Glomerular endothelial cell (primary cell): Measurements from ENCODE around the gene EEPD1. TPM values are rescaled to one million over a fixed set of nuclear protein-coding genes. Genes with fewer than 3 reads are reported as not detected.

Experiments
- DNase-seq: peaks from one replicate; pipeline ENCODE4 v3.0.0-alpha.2; 2011; ENCODE audit warnings: low read depth, low spot score; ENCODE audit errors: extremely low read depth
- total RNA-seq: library from RNA; depleted of rRNA; stranded (reverse); fragments of >200 nt; gene quantifications from 2 replicates; pipeline ENCODE4 v1.2.3, GENCODE V29; 2015

Gene EEPD1
- total RNA-seq, 1 donor from 2014 or later = 6.2 TPM

GRCh38 chr7:36278069-36278619 is 125.1 kb downstream of the EEPD1 start:
- no peak for DNase-seq

DNA sequence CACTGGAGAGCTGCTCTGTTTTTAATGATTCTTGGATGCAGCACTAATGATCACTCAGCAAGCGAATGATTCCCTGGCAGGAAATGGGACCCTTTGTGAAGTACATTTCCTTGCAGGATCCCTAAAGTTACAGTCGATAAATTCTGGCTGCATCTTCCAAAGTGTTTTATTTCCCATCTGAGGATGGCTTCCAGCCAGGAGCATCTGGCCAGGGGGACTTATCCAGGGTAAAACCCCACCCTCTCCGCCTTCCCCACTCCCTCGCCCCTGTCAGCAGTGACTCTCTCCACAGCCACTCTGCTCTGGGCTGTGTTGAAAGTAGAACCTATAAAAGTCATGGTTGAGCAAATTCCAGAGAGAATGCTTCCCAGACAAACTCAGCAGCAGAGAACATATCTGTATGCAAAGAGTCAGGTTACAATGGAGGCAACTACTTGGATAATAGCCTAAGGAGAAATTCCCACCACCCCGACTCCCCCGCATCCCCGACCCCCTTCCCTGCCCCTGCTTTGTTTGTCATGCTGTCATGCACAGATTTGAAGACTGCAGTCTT is 125.6 kb downstream of the EEPD1 start:
- DNase-seq = no peak

GRCh38 chr7:36279200-36279925 is 126.3 kb downstream of the EEPD1 start:
- DNase-seq = no peak

- no peak for DNase-seq
Observed at GRCh38 chr7:36279926-36280315, 126.9 kb downstream of the EEPD1 start.

DNA sequence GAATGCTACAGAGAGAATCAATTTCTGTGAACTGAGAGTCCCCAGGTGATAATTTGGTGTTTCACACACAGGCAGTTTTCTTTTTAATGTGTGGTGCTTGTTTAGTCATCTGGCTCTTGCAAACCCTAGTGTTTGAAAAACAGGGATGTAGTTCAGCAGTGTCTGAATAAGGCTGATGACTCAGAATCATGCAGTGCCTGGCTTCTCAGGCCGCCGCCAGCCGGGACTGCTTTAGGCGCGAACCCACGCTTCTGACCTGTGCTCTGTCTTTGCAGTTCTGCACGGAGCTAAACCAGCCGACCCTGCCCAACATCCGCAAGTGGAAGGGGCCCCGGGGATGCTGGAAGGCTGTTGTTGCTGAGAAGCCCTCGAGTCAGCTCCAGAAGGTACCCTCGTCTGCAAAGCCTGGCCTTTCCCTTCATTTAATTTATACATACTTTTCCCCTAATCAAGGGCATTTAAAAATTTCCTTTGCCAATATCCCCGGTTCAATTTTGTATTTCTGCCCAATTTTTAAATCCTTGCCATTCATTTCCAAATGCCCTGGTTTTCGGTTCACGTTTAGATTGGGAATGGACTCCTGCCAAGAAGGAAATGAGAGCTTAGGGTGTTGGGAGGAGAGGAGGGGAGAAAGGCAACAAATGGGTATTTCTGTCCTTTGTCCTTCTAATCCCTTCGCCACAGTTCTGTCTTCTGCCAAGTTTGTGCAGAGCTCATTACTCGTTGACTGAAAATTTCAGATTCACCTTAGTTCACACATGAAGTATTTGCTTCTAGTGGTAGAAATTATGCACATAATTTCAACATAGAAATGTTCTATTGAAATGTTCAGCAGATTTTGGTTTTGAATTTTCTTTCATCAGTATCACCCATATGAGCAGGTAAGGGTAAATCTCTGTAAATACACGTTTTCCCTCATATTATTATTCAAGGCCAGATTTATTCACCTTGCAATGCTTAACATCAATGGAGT is 128.1 kb downstream of the EEPD1 start:
- DNase-seq = no peak

DNA sequence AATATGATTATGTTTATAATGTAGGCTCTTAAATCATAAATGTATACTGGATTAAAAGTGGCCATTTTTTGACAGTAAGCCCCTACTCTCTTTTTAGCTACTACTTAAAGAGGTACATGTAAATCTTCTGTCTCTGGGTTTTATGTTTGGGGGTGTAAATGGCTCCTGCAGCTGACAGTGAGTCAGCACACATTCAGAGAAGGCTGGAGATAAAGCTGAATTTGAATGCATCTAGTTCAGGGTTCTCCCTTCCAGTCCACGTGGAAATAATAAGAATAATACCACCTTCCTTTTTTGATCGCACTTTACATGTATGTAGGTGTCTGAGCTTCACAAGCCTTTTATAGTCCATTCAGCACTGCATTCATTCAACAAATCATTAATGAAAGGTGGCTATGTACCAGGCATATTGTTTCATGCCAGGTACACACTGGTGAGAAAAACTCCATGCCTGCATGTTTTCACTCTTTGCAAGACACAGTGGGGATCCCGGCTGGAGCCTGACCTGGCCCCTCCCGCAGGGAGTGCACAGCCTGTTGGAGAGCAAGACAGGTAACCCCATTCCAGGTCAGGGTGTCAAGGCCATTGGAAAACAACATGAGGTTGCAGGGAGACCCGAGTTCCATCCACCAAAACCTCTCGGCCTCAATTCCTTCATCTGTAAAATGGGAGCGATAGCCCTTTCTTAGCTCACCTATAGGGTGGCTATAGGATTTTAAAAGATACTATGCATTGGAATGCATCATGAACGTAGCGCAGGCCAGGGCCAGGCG is 129.1 kb downstream of the EEPD1 start:
- no peak for DNase-seq

- no peak for DNase-seq
Observed at GRCh38 chr7:36283181-36283580, 130.1 kb downstream of the EEPD1 start.

- DNase-seq = no peak
Observed at GRCh38 chr7:36283711-36284130, 130.7 kb downstream of the EEPD1 start.

DNA sequence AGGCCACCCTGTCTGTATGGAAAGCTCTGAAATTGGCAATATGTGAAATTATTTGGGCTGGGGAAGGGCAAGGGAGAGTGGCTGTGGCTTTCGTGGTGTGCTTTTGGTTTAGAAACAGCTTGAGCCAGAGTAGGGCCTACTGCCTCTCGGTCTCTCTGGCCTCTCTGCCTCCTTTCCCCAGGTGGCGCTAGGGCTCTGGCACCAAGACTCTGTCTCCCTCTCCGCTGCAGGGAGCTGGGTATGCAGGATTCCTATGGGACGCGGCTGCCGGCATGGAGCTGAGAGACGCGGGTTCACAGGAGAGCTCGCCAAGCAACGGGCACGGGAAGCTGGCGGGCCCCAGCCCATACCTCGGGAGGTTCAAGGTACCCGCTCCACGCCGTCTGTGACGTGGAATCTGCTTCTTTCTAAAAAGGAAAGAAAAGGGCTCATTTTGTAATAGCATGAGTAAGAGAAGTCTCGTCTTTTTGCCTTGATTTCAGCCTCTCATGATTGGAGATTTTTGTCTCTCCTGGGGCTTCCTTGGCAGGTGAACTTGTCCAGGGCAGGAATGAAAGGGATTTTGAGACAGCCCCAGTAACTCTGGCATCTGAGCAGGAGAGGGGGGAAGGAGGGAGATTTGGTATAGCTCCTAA is 131.5 kb downstream of the EEPD1 start:
- DNase-seq = no peak

GRCh38 chr7:36285276-36285675 is 132.2 kb downstream of the EEPD1 start:
- no peak for DNase-seq

- DNase-seq = no peak
Observed at GRCh38 chr7:36286226-36286625, 133.2 kb downstream of the EEPD1 start.

DNA sequence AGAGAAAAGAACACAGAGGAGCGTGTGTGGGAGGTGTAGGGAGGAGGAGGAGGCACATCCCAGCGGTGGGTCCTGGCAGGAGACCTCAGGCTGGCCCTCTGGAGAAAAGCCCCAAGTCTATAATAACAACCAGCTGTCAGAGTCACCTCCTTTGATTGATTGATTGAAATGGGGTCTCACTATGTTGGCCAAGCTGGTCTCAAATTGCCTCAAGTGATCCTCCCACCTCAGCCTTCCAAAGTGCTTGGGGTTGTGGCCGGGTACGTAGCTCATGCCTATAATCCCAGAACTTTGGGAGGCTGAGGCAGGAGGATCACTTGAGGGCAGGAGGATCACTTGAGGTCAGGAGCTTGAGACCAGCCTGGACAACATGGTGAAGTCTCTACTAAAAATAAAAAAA is 133.6 kb downstream of the EEPD1 start:
- no peak for DNase-seq

- DNase-seq = no peak
Observed at GRCh38 chr7:36287371-36288241, 134.6 kb downstream of the EEPD1 start.

DNA sequence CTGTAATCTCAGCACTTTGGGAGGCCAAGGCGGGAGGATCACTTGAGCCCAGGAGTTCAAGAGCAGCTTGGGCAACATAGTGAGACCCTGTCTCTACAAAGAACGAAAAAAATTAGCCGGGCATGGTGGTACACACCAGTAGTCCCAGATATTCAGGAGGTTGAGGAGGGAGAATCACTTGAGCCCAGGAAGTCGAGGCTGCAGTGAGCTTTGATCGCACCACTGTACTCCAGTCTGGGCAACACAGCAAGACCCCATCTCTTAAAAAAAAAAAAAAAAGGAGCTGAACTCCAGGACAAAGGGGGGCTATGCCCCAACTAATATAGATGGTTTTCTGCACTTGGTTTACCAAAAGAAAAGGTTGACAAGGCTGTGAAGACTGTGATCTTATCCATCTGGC is 135.4 kb downstream of the EEPD1 start:
- no peak for DNase-seq

DNA sequence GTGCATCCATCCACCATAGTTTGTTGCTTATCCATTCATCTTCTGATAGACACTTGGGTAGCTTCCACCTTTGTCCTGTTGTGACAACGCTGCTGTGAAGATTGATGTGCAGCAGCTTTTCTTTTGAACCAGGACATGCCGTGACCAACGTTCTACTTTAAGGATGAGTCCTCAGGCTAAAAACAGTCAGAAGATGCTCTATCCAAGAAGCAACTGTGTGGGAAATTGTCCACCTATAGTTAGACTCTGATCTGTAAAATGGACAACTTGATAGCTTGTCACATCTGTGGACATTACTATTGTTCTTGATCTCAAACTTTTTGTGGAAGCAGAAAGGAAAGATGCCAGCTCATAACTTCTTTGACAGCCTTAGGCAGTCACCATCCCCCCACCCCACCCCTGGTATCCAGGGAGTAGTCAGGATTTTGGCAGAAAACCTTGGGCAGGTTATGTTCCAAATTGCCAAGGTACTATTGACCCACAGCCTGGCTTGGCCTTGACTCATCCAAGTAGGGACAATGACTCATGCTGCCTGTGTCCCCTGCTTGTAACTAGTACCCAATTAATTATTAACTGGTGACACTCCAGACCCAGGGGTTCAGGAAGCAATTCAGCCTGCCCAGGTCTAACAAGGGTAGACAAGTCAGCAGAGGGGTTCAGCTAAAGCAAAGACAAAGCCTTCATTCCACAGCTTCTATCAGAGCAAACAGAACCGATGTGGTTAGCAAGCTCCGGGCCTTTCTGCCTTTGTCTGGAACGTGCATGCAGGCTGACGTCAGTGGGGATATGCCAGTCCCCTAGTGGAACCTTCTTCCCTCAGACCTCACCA is 137.0 kb downstream of the EEPD1 start:
- no peak for DNase-seq

- DNase-seq = peak; percentile 68
Observed at GRCh38 chr7:36291387-36292316, 138.6 kb downstream of the EEPD1 start.

- DNase-seq = no peak
Observed at GRCh38 chr7:36295090-36295489, 142.0 kb downstream of the EEPD1 start.
